LoVo (cell line): Measurements from ENCODE around the gene RPS6KC1.

Experiments used
- DNase-seq: peaks from one replicate; pipeline ENCODE4 v3.0.0-alpha.2; 2016; ENCODE audit warnings: low spot score

The RPS6KC1 gene

GRCh38 chr1:213227458-213227857 is 176.4 kb downstream of the RPS6KC1 start:
- DNase-seq, result no peak

- DNase-seq, result no peak
These were observed 180.8 kb downstream of the RPS6KC1 start for GRCh38 chr1:213231795-213232231.

GRCh38 chr1:213242883-213243282 is 191.8 kb downstream of the RPS6KC1 start:
- no peak for DNase-seq

GRCh38 chr1:213244664-213245091 is 193.6 kb downstream of the RPS6KC1 start:
- DNase-seq, result peak; percentile 52

GRCh38 chr1:213245260-213245910 is 194.3 kb downstream of the RPS6KC1 start:
- DNase-seq, result no peak

GRCh38 chr1:213247038-213247437 is 196.0 kb downstream of the RPS6KC1 start:
- DNase-seq, result no peak

GRCh38 chr1:213249395-213249794 is 198.4 kb downstream of the RPS6KC1 start:
- no peak for DNase-seq

- DNase-seq, result no peak
These were observed 199.0 kb downstream of the RPS6KC1 start for GRCh38 chr1:213250041-213250440.

GRCh38 chr1:213250446-213250845 is 199.4 kb downstream of the RPS6KC1 start:
- no peak for DNase-seq

GRCh38 chr1:213251972-213252371 is 200.9 kb downstream of the RPS6KC1 start:
- DNase-seq, result no peak

- no peak for DNase-seq
These were observed 205.5 kb downstream of the RPS6KC1 start for GRCh38 chr1:213256438-213257087.

GRCh38 chr1:213260311-213261075 is 209.5 kb downstream of the RPS6KC1 start:
- DNase-seq, result no peak

- no peak for DNase-seq
These were observed 213.5 kb downstream of the RPS6KC1 start for GRCh38 chr1:213264531-213264930.

GRCh38 chr1:213266983-213267772 is 216.1 kb downstream of the RPS6KC1 start:
- DNase-seq, result no peak

- no peak for DNase-seq
These were observed 217.2 kb downstream of the RPS6KC1 start for GRCh38 chr1:213268221-213268620.

- DNase-seq, result no peak
These were observed 218.8 kb downstream of the RPS6KC1 start for GRCh38 chr1:213269829-213270228.

GRCh38 chr1:213273546-213273945 is 222.5 kb downstream of the RPS6KC1 start:
- DNase-seq, result no peak

- DNase-seq, result no peak
These were observed 223.1 kb downstream of the RPS6KC1 start for GRCh38 chr1:213274140-213274539.

- DNase-seq, result no peak
These were observed 224.3 kb downstream of the RPS6KC1 start for GRCh38 chr1:213275293-213275692.

- DNase-seq, result no peak
These were observed 225.2 kb downstream of the RPS6KC1 start for GRCh38 chr1:213276236-213276635.

GRCh38 chr1:213277036-213277435 is 226.0 kb downstream of the RPS6KC1 start:
- no peak for DNase-seq

- no peak for DNase-seq
These were observed 228.4 kb downstream of the RPS6KC1 start for GRCh38 chr1:213279410-213279809.
